ENCODE results near the gene EIF1B. TPM values are rescaled to one million over a fixed set of nuclear protein-coding genes. Genes with fewer than 3 reads are reported as not detected.

The EIF1B gene
- total RNA-seq, 1 donor from 2014 or later = 103 TPM

- Mint-ChIP-seq H3K27ac (no peak overlapping the region), H3K4me3 (ENCODE audit: low read depth) (no peak overlapping the region), H3K27me3 (no peaks in the 10 kb centered on the region), H3K9me3 (ENCODE audit: low read depth) (no peaks in the 10 kb centered on the region), H3K36me3 (ENCODE audit: insufficient read depth) (no peaks in the 10 kb centered on the region), H3K4me1 (ENCODE audit: low read depth) (peaks cover 8% of the 10 kb centered on the region)
- no peak for DNase-seq (ENCODE audit: low spot score, unreplicated experiment)
- TF ChIP-seq, protein P1, sequence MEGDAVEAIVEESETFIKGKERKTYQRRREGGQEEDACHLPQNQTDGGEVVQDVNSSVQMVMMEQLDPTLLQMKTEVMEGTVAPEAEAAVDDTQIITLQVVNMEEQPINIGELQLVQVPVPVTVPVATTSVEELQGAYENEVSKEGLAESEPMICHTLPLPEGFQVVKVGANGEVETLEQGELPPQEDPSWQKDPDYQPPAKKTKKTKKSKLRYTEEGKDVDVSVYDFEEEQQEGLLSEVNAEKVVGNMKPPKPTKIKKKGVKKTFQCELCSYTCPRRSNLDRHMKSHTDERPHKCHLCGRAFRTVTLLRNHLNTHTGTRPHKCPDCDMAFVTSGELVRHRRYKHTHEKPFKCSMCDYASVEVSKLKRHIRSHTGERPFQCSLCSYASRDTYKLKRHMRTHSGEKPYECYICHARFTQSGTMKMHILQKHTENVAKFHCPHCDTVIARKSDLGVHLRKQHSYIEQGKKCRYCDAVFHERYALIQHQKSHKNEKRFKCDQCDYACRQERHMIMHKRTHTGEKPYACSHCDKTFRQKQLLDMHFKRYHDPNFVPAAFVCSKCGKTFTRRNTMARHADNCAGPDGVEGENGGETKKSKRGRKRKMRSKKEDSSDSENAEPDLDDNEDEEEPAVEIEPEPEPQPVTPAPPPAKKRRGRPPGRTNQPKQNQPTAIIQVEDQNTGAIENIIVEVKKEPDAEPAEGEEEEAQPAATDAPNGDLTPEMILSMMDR (IDR thresholded peaks at IDR 0.05; ENCODE audit: unreplicated experiment) = no peak
These were observed 31.1 kb downstream of the EIF1B start for GRCh38 chr3:40340541-40341170.

GRCh38 chr3:40341671-40342070 lies 32.2 kb downstream of the EIF1B start:
- TF ChIP-seq, protein P1 (IDR thresholded peaks at IDR 0.05; ENCODE audit: unreplicated experiment) = no peak
- Mint-ChIP-seq H3K9me3 (ENCODE audit: low read depth) (no peaks in the 10 kb centered on the region), H3K27me3 (no peaks in the 10 kb centered on the region), H3K4me3 (ENCODE audit: low read depth) (no peak overlapping the region), H3K36me3 (ENCODE audit: insufficient read depth) (no peaks in the 10 kb centered on the region), H3K27ac (no peak overlapping the region), H3K4me1 (ENCODE audit: low read depth) (peaks cover 4% of the 10 kb centered on the region)
- no peak for DNase-seq (ENCODE audit: low spot score, unreplicated experiment)

DNA sequence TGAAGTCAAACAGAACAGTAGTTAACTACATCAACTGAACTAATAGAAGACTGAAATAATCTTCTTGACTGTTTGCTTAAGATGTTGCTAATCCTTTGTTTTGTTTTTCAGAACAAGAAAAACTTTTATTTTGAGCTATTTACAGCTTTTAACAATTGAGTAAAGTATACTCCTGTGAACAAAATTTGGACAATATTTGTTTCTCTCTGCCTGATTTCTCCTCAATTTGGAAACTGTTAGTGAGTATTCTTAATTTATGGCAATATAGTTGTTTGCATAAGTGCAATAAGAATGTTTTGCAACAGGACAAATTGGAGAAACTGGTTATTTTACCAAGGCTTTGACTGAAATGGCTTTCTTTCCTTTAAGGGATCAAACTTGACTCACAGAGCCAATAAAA lies 41.0 kb downstream of the EIF1B start:
- Mint-ChIP-seq H3K9me3 (ENCODE audit: low read depth) (peaks cover 20% of the 10 kb centered on the region), H3K4me3 (ENCODE audit: low read depth) (no peak overlapping the region), H3K4me1 (ENCODE audit: low read depth) (no peaks in the 10 kb centered on the region)

GRCh38 chr3:40355410-40355809 lies 45.9 kb downstream of the EIF1B start:
- H3K36me3 Mint-ChIP-seq (ENCODE audit: insufficient read depth) = no peaks in the 10 kb centered on the region
- no peaks in the 10 kb centered on the region for H3K4me1 Mint-ChIP-seq (ENCODE audit: low read depth)
- H3K4me3 Mint-ChIP-seq (ENCODE audit: low read depth) = no peak overlapping the region
- H3K27me3 Mint-ChIP-seq = peaks cover 2% of the 10 kb centered on the region
- no peak for DNase-seq (ENCODE audit: low spot score, unreplicated experiment)
- no peak overlapping the region for H3K27ac Mint-ChIP-seq
- TF ChIP-seq, protein P1 (IDR thresholded peaks at IDR 0.05; ENCODE audit: unreplicated experiment) = no peak
- H3K9me3 Mint-ChIP-seq (ENCODE audit: low read depth) = peaks cover 16% of the 10 kb centered on the region

More for the DNA sequence above, 41.0 kb downstream of the EIF1B start:
- no peak for DNase-seq (ENCODE audit: low spot score, unreplicated experiment)
- Mint-ChIP-seq H3K36me3 (ENCODE audit: insufficient read depth) (no peaks in the 10 kb centered on the region), H3K27ac (no peak overlapping the region), H3K27me3 (peaks cover 2% of the 10 kb centered on the region)
- TF ChIP-seq, protein P1 (IDR thresholded peaks at IDR 0.05; ENCODE audit: unreplicated experiment) = no peak

DNA sequence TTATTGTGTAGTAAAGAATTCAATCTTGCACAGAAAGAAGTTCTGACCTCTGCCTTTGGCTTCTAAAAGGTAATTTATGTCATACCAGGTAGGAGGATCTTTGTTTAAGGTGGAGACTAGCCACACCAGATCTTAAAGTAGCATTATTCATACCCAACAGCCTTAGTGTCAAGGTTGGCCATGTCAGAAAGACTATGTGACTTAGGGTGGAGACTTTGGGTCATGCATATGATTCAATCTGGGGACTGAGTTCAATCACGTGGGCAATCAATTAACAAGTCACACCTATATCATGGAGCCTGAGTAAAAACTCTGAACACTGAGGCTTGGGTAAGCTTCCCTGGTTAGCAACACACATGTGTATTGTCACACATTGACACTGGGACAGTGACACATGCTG lies 48.9 kb downstream of the EIF1B start:
- H3K9me3 Mint-ChIP-seq (ENCODE audit: low read depth) = peaks cover 3% of the 10 kb centered on the region
- no peak for DNase-seq (ENCODE audit: low spot score, unreplicated experiment)
- no peaks in the 10 kb centered on the region for H3K4me1 Mint-ChIP-seq (ENCODE audit: low read depth)
- no peaks in the 10 kb centered on the region for H3K36me3 Mint-ChIP-seq (ENCODE audit: insufficient read depth)
- TF ChIP-seq, protein P1 (IDR thresholded peaks at IDR 0.05; ENCODE audit: unreplicated experiment) = no peak
- H3K27ac Mint-ChIP-seq = no peak overlapping the region
- H3K4me3 Mint-ChIP-seq (ENCODE audit: low read depth) = no peak overlapping the region
- H3K27me3 Mint-ChIP-seq = peaks cover 2% of the 10 kb centered on the region

Other genes with a start within 250 kb of the EIF1B start
- 1.3 and 1.4 TPM in 2 replicates for gene ENTPD3, start 77.5 kb downstream of the EIF1B start, total RNA-seq
- gene RPL14, start 147.6 kb downstream of the EIF1B start, total RNA-seq = 1,767 and 1,811 TPM in 2 replicates
- 7.3 and 7.8 TPM in 2 replicates for gene ZNF619, start 167.4 kb downstream of the EIF1B start, total RNA-seq
- gene ZNF620, start 196.3 kb downstream of the EIF1B start, total RNA-seq = 23.0 and 26.2 TPM in 2 replicates
- gene ZNF621, start 215.3 kb downstream of the EIF1B start, total RNA-seq = 28.1 and 29.0 TPM in 2 replicates